Measurements from ENCODE around the gene TXNDC15.
"Not testable (repeated sequence)": the region's sequence is repeated elsewhere in the genome, so short reads cannot be mapped to it uniquely, and the experiment has no call there.

The TXNDC15 gene

DNA sequence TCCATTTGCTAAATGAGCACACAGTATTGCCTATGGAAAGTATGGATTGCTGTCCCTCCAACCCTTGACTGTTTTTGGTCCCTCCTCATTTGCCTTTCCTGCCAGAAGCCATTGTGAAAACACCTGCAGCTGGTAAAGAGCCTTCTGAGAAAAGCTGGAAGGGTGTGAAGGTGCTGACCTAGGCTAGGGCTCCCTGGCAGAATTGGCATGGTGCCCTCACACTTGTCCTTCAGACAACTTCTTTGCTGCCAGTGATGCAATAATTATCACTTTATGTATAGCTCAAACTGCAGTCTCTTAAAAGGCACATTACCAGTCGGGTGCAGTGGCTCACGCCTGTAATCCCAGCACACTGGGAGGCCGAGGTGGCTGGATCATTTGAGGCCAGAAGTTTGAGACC is 4.2 kb downstream of the TXNDC15 start:
- no peak for DNase-seq

DNA sequence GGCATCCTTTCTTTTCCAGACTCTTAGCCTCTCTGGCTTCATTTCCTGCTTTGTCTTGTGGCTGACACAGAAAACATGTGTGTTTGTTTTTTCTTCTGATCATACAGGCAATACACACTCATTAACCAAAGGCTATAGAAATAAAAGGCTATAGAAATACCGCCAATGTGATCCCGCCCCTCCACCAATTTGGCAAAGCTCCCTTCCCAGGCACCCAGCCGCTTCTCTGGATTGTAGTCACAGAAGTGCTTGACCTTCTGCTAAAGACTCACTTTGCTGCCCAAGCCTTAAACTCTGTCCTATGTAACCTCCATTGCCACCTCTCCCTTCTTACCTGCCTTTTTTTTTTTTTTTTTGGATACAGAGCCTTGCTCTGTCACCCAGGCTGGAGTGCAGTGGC is 5.3 kb downstream of the TXNDC15 start:
- no peak for DNase-seq

DNA sequence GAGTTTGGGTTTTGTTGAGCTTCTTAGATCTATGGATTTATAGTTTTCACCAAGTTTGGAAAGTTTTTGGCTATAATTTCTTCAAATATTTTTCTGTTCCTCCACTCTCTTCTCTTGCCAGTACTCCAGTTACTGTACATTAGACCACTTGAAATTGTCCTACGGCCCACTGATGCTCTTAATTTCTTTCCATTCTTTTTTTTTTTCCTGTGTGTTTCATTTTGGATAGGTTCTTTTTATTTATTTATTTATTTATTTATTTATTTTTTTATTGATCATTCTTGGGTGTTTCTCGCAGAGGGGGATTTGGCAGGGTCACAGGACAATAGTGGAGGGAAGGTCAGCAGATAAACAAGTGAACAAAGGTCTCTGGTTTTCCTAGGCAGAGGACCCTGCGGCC is 6.8 kb downstream of the TXNDC15 start:
- not testable (repeated sequence) for DNase-seq

DNA sequence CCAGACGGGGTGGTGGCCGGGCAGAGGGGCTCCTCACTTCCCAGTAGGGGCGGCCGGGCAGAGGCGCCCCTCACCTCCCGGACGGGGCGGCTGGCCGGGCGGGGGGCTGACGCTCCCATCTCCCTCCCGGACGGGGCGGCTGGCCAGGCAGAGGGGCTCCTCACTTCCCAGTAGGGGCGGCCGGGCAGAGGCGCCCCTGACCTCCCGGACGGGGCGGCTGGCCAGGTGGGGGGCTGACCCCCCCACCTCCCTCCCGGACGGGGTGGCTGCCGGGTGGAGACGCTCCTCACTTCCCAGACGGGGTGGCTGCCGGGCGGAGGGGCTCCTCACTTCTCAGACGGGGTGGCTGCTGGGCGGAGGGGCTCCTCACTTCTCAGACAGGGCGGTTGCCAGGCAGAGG is 7.5 kb downstream of the TXNDC15 start:
- not testable (repeated sequence) for DNase-seq

DNA sequence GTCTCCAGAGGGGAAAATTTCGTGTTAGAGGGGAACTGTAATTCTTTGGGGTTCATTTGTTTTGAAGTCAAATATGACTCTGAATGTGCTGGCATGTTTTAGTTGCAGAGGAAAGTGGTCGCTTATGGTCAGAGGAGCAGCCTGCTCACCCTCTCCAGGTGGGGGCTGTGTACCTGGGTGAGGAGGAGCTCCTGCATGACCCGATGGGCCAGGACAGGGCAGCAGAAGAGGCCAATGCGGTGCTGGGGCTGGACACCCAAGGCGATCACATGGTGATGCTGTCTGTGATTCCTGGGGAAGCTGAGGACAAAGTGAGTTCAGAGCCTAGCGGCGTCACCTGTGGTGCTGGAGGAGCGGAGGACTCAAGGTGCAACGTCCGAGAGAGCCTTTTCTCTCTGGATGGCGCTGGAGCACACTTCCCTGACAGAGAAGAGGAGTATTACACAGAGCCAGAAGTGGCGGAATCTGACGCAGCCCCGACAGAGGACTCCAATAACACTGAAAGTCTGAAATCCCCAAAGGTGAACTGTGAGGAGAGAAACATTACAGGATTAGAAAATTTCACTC is 13.5 kb downstream of the TXNDC15 start:
- DNase-seq, result no peak

DNA sequence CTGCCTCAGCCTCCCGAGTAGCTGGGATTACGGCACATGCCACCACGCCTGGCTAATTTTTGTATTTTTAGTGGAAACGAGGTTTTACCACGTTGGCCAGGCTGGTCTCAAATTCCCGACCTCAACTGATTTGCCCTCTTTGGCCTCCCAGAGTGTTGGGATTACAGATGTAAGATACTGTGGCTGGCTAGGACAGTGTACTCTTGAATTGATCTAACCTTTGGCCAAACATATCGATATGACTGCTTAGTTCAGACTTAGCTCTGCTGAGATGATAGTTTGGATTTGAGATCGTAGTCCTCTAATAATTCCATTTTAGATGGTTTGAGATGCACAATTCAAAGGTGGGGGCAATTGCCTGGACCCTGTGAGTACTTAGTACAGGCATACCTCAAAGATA is 15.2 kb downstream of the TXNDC15 start:
- DNase-seq, result no peak

DNA sequence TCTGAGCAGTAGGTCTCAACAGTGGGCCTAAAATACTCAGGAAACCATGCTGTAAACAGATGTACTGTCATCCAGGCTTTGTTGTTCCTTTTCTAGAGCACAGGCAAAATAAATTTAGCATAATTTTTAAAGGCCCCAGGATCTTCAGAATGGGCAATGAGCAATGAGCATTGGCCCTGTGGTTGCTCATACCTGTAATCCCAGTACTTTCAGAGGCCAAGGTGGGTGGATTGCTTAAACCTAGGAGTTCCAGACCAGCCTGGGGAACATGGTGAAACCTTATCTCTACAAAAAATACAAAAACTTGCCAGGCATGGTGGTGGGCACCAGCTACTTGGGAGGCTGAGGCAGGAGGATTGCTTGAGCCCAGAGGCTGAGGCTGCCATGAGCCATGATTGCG is 17.3 kb downstream of the TXNDC15 start:
- DNase-seq, result no peak

DNA sequence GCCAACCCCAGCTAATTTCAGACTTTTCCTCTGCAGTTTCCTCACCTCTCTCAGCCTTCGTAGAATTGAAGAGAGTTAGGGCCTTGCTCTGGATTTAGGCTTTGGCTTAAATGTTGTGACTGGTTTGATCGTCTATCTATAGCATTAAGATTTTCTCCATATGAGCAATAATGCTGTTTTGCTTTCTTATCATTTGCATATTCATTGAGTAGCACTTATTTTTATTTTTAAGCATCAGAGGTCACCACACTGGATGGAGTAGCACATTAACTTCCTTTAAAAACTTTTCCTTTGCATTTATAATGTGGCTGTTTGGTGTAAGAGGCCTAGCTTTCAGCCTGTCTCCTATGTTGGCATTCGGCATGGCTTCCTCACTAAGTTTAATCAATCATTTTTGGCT is 18.1 kb downstream of the TXNDC15 start:
- no peak for DNase-seq

DNA sequence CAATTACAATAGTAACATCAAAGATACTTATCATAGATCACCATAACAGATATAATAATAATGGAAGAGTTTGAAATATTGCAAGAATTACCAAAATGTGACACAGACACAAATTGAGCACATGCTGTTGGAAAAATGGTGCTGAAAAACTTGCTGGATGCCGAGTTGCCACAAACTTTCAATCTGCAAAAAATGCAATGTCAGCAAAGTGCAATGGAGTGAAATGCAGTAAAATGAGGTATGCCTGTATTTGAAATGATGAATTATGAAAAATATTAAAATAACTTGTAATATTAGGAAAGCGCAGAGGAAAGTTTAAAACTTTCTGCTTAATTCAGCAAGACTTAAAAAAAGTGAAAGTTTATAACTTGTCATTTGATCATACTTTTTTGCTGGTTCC is 18.8 kb downstream of the TXNDC15 start:
- no peak for DNase-seq

DNA sequence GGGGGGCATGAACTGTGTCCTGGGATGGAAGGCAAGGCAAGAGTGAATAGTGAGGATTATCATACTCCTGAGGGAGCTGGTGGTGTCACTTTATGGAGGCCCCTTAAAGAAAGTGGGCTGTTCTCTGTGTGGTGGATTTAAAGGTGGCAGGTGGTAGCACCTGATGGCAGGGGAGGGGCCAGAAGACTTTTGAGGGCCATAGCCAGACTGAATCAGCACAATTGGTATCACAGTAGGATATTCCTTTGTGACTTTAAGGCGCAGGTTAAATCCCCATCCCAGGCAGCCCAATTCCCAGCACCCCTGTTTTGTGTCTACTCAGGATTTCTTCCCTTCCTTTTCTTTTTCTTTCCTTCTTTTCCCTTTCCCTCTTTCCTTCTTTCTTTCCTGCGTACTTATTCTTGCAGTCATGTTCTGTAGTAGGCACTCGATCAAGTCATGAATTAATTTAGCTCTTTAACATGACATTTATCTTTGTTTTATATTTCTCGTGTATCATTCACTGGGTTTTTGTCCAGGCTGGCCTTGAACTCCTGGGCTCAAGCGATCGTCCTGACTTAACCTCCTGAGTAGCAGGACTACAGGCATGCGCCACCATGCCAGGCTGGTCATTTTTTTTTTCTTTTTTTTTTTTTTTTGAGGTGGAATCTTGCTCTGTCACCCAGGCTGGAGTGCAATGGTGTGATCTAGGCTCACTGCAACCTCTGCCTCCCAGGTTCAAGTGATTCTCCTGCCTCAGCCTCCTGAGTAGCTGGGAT is 19.8 kb downstream of the TXNDC15 start:
- DNase-seq, result no peak

DNA sequence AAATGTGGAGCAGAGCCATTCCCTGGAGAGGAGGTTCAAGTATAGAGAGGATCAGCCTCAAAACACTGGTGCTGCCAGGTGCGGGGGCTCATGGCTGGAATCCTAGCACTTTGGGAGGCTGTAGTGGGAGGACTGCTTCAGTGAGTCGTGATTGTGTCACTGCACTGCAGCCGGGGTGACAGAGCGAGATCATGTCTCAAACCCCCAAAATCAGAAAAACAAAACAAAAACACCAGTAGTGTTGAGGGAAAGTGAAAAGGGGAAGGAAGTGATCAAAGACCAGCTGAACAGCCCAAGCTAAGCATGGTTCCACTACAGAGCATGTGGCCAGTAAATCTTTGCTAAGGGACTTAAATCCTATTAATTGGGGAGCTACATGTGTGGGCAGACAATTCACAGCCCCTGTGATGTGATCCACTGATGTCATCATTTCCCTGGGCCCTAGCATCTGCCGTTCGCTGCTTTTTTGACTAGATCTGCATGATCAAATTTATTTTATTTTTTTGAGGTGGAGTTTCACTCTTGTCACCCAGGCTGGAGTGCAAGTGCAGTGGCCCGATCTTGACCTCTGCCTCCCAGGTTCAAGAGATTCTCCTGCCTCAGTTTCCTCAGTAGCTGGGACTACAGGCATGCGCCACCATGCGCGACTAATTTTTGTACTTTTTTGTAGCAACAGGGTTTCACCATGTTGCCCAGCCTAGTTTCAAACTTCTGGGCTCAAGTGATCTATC is 28.1 kb downstream of the TXNDC15 start:
- no peak for DNase-seq

DNA sequence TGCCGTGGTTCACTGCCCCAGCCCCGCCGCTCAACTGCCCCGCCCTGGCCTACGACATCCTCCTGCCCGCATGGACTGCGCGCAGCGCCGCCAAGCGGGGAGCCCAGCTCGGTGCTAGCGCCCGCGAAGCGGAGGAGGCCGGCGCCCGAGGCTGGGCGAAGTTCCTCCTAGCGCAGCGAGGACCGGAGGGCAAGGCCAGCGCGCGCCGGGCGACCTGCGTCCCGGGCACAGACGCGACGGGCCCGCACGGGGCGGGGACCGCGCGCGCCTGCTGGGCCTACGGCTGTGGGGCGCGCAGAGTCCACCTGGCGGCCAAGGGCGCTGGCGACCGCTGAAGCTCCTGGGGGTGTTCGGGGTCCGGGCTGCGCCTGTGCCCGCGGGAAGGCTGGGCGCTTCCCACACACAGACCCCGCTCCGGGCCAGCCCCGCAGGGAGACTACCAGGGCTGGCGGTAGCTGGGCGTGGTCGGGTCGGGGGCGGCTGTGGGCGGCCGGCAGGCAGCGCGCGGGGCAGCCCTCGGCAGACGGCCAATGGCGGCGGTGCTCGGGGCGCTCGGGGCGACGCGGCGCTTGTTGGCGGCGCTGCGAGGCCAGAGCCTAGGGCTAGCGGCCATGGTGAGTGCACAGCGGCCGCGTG is 30.6 kb downstream of the TXNDC15 start, which contains the start of gene PCBD2:
PCBD2 (plus strand) TSS at position 522 of the 636 bp plus-strand sequence; CDS start at position 531, 9 bp downstream.
- peak; percentile 19 for DNase-seq

DNA sequence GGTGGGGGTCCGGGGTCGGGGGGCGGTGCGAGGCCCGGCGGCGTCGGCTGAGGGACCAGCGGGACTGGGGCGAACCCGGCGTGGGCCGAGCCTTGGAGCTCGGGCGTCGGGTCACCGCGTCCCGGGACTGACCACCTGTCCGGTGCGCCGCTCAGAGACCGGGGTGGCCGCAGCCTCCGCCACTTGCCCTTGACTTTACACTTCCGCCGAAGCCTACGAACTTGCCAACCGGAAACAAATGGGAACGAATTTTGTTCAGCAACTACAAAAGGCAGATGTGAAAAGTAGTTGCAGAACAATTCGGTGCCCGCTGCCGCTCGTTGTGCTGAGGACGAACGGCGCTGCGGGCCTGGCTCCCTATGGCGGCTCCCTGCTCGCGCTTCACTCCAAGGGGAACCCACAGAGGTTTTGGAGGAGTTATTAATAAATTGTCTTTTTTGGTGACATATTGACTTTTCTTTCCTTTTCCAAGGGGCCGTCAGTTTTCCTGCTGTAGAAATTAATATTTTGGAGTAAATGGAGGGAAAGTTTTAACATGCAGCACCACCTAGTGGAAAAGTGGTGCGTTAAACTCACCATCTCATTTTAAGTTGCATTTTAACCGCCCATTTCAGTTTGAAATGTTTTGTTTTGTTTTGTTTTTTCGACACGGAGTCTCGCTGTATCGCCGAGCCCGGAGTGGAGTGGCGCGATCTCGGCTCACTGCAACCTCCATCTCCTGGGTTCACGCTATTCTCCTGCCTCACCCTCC is 31.2 kb downstream of the TXNDC15 start:
- DNase-seq, result peak; percentile 7

DNA sequence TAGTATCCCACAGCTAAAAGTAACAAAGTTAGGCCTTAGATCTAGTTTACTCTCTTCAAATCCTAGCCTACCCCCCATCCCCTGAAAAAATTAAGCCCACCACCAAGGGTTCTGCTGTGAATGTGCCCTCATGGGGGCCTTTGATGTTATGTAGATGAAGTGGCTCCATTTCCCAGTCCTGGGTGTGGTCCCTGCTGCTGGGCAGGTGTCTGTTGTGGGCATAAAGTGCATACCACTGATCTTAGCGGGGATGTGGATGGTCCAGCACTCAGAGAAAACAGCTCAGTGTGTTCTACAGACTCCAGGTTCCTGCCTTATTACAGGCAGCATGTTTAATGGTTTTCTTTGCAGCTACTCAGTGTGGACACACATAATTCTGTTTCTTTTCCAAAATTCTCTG is 32.6 kb downstream of the TXNDC15 start:
- no peak for DNase-seq

DNA sequence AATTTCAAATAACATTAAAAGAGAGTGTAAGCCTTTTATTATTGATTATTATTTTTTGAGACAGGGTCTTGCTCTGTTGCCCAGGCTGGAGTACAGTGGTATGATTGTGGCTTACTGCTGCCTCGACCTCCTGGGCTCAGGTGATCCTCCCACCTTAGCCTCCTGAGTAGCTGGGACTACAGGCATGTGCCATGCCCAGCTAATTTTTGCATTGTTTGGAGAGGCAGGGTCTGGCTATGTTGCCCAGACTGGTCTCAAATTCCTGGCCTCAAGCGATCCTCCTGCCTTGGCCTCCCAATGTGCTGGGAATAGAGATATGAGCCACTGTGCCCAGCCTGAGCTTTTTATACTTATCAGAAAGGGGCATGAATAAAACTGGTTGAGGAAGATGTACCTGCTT is 36.6 kb downstream of the TXNDC15 start:
- DNase-seq, result not testable (repeated sequence)

DNA sequence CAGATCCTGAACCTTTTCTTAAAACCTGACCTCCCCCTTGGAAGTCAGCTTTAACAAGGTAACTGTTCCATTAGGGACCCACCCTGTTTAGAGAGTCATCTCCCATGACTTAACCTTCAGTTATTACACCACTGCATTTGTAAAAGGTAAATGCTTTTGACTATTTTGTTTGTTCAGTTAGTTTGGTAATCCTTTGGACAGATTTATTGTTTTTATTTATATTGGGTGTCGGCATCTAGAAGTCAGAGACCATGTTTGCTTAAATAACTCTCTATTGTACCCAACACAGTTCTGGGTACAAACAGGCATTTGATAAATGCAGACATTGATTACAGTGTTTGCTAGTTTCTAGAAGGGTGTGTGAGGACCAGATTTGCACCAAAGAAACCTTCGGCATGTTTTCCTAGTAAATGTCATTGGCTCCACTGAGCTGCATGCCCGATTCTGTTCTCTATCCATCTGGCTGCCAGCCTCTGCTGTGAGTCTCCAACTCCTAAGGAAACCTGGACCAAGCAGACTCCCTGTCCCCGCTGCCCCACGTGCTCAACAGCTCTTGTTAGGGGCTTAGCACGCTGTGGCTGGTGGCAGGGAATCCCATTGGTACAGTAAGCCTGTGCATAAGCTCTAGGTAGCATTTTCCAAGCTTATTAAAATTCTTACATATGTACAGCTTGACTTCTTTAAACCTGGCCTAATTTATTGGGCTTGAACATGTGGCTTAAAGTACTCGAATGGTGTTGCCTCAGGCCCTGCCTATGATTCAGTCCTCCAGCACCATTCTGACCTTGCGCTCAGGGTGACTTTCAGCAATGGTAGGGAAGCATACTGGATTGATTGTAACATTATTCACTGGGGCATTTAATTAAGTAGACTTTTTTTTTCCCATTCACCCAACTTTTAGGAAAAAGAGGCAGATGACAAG is 37.4 kb downstream of the TXNDC15 start:
- no peak for DNase-seq

DNA sequence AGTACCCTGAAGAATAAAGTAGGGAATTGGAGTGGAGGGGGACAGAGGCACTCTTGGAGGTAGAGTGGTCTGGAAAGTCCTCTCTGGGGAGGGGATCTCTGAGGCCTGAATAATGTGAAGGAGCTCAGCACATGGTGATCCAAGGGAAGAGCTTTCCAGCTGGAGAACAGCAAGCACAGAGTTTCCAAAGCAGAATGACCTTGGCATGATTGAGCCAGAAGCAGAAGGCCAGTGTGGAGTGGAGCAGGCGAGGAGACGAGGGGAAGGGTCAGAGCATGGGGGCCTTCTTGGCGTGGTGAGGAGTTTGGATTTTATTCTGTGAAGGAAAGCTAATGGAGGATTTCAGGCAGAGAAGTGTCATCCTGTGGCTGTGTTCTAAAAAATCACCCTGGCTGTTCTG is 39.1 kb downstream of the TXNDC15 start:
- DNase-seq, result no peak

DNA sequence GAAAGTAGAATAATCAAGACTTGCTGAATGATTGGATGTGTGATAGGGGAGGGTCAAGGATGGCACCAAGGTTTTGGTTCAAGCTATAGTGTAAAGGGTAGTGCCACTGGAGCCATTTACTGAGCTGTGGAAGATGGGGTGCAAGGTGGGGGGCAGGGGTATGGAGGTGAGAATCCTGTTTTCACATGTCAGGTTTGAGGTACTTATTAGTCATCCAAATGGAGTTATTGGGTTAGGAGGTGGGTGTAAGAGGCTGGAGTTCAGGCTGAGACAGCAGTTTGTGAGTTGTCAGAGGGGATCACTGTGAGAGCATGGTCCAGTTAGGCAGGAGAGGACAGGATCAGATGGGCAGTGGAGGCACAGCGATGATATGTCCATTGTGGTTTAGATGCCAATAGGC is 39.6 kb downstream of the TXNDC15 start:
- DNase-seq, result no peak

DNA sequence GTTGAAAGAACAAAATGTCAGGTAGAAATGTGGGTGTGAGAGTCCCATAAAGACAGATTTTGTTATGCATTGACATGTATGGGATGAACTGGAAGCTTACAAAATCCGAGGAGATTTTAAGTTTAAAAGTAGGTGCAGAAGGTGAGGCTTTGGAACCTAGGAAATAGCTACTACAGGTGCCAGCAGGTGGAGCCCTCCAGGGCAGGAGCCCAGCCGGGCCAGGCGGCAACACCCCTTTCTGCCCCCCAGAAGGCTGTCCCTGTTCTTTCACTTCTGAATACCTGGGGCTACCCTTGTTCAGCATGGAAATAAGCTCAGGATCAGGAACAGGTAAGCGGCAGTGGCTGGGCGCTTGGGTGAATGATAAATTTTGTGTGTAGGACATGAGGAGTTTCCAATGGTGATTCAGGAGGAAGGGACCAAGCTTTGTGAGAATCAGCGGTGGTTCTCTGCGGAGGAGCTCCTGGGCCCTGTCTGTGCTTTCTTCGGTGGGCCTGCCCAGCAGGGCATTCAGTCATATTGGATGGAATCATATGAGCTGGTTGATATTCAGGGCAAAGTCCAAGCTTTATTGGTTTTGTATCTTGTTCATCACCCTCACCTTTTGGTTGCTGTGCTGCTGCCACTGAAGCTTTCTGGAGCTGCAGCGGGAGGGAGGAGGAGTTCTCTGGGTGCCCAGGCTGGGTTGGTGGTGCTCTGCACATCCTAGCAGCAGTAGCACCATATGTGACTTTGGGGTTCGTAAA is 43.1 kb downstream of the TXNDC15 start:
- DNase-seq, result no peak

DNA sequence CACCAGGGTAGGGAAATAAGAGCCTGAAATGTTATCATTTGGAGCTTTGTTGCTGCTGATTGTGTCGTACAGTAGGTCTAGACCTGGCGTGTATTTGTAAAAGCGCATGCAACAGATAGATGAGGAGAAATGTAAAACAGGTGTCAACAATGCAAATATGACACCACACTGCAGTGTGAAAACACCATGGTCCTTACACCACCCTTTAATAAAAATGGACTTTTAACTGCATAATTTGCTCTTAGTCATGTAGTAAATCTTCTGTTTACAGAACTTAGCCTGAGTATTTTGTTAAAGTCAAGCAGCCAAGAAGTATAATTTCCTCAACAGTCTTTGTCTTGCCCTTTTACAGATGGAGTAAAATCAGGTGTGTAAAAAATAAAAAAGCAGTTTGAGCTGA is 44.7 kb downstream of the TXNDC15 start:
- no peak for DNase-seq

Measured in NCI-H187 treated with DMSO at 0.1 percent for 48 hours (cell line).